ENCODE measurements around the gene ADAMTS6.
"Not testable (repeated sequence)": the region's sequence is repeated elsewhere in the genome, so short reads cannot be mapped to it uniquely, and the experiment has no call there.

Gene ADAMTS6
- 1.9 to 3.4 reads per million in 2 donors for total RNA-seq

GRCh38 chr5:65481635-65482295 is at the start of gene ADAMTS6:
Gene ADAMTS6 (minus strand): TSS chr5:65481920. CDS start chr5:65473673, 8,247 bp downstream.
- peak; percentile 21 to 92 (median 63) for DNase-seq

GRCh38 chr5:65530904-65531303 is 49.2 kb upstream of the ADAMTS6 start:
- no peak for DNase-seq

DNA sequence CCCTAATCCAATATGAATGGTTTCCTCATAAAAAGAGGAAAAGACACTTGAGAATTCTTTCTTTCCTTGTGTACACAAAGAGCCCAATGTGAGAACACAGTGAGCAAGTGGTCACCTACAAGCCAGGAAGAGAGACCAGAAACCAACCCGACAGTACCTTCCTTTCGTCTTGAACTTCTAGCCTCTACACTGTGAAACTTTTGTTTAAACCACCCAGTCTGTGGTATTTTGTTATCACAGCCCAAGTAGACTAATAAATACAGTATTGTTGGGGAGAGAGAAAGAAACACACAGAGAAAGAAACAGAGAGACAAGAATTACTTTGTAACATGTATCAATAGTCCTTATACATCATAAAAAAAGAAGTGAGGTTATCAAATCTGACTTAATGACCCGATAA is 44.0 kb upstream of the ADAMTS6 start:
- DNase-seq, result no peak

DNA sequence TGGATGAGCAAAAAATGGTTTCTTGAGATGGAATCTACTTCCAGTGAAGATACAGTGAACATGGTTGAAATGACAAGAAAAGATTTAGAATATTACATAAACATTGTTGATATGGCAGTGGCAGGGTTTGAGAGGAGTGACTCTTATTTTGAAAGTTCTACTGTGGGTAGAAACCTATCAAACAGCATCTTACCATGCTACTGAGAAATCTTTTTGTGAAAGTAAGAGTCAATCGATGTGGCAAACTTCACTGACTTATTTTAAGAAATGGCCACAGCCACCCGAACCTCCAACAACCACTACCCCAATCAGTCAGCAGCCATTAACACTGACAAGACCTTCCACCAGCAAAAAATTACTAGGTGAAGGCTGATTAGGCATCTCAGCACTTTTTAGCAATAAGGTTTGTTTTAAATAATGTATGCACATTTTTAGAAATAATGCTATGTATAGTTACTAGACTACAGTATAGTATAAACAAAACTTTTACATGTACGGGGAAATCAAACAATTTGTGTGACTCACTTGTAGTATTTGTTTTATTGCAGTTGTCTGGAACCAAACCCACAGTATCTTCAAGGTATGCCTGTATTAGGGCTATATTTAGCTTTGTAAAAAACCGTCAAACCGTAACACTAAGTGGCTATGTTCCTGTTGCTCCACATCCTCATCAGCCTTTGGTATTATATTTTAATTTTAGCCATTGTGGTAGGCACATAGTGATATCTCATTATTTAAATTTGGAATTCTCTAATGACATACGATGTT is 30.6 kb upstream of the ADAMTS6 start:
- peak in 1 of 5 experiments; percentile 71 for DNase-seq

DNA sequence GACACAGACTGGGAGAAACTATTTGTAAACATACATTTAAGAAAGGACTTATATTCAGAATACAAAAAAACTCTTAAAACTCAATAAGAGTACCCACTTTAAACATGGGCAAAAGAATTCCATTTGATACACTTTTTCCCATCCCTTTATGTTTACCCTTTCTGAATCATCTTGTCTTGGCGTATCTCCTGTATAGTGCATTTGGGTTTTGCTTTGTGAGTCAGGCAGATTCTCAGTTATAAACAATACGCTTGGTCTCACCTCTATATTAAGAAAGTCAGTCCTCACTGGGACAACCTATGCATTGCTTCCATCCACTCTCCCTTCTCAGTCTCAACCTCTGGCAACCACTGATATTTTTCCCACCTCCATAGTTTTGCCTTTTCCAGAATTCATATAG is 27.3 kb upstream of the ADAMTS6 start:
- no peak for DNase-seq

DNA sequence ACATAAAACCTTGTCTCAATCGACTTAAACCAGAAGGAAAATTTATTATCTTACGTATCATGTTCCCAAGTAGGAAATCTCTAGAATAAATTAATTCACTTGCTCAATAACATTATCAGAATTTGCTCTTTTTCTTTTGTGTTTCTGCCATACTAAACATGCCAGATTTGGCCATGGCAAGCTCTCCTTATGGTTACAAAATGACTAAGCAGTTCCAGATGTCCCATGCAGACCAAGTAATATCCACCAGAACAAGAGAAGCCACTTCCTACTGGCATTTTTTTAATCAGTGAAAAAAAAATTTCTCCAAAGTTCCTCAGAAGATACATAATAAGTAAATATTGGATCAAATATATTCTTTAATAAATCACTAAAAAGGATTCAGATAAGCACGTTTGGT is 25.2 kb upstream of the ADAMTS6 start:
- DNase-seq, result no peak

GRCh38 chr5:65489119-65489518 is 7.4 kb upstream of the ADAMTS6 start:
- DNase-seq, result no peak

DNA sequence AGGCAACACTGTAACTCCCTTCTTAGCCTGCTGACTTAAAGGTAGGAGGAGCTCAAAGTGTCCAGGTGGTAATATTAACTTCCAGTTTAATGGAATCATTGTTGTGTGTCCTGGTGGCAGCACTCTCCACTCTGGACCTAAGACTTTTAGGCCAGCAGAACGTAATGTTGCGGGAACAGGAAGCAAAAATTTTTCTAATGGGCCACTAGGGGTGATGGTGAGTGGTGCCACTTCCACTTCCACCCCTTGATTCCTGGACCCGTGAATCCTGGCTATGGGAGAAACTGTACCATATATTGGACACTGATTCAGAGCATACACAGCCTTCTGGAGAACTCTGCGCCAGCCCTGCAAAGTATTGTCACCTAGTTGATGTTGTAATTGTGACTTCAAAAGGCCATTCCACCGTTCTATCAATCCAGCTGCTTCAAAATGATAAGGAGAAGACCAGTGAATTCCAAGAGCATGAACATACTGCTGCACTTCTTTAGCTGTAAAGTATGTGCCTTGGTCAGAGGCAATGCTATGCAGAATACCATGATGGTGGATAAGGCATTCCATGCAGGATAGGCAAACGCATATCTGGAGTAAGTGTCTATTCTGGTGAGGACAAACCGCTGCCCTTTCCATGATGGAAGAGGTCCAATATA is 6.4 kb upstream of the ADAMTS6 start:
- DNase-seq, result not testable (repeated sequence)

DNA sequence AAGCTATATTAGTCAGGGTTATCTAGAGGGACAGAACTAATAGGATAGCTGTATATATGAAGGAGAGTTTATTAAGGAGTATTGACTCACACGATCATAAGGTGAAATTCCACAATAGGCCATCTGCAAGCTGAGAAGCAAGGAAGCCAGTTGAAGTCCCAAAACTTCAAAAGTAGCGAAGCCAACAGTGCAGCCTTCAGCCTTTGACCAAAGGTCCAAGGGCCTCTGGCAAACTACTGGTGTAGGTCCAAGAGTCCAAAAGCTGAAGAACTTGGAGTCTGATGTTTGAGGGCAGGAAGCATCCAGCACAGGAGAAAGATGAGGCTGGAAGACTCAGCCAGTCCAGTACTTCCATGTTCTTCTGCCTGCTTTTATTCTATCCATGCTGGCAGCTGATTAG is 5.1 kb upstream of the ADAMTS6 start:
- DNase-seq, result not testable (repeated sequence)

GRCh38 chr5:65485405-65485804 is 3.7 kb upstream of the ADAMTS6 start:
- DNase-seq, result no peak

DNA sequence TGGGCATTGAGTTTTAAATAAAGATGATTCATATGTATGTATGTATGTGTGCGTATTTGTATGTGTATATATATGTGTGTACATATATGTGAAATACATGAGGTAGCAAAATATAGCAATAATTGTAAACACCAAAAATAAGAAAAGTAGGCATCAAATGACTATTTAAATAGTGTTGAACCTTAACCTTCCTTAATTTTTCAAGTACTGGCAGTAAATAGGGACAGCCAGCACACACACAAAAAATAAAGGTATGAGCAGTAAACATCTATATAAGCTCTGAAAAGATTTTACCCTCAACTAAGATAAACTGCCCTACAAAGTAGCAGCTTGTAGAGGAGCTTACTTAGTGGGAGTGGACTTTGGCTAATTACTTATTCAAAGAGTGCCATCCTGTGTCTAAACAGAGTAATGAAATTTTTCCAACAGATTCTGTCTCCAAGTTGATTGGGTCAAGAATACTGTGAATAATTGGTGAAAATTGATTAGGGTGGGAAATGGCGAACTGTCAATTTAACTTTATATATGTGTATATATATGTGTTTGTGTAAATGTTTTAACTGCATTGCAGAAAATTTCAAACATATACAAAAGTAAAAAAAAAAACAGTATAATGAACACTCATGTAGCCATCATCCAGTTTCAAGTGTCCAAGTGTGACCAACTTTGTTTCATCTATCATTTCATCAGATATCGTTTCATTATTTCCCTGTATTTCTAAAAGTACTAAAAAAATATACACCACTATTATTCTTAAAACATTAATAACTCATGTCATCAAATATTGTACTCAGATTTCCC is 2.0 kb upstream of the ADAMTS6 start:
- DNase-seq, result peak in 2 of 5 experiments; percentile 13 to 70

- DNase-seq, result peak in 2 of 5 experiments; percentile 16 to 37
These were observed 1.2 kb upstream of the ADAMTS6 start for GRCh38 chr5:65482736-65483545.

DNA sequence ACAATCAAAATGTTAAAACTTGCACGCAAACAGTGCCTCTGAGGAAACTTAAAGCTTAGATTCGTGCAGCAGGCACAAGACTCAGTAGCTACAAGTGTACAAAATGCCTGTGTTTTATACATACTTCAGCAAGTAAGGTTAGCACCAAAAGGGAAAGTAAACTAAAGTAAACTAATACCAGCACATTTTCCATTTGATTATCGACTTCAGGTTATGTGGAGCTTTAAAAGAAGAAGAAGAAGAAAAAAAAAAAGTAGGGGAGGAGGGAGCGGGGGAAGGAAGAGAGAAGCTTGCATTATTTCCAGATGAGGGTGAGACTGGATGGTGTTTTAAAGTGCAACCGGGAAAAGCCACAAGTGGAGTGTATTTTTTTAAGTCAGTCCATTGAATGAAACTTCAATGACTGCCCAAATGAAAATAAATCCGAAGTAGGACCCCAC is 596 bp upstream of the ADAMTS6 start:
- DNase-seq, result peak in 1 of 5 experiments; percentile 35

GRCh38 chr5:65481171-65481581 is 544 bp downstream of the ADAMTS6 start:
- DNase-seq, result peak in 1 of 5 experiments; percentile 9

DNA sequence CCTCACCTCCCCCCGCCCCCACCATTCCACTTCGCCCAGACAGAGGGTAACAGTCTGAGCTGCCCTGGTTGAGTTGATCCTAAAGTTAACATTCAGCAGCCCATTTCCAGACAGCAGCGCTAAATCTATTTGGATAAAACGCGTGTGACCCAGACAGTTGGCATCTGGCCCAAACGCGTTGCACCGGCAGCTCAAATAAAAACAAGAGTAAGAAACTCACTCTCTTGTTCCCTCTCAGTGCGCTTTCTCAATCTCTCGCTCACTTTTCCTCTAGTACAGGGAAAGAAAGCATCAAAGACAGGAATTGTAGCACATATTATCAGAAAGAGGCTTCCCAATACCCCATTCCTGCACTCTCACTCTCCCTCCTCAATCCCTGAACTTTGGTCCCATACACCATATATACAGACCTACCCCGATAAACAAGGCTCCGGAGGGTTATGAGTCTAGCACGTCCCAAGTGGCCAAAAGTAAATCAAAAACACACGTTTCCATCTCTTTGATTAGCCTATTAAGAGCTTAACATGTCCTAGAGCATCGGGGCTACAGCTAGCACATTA is 1.3 kb downstream of the ADAMTS6 start:
- DNase-seq, result peak in 2 of 5 experiments; percentile 26 to 44

DNA sequence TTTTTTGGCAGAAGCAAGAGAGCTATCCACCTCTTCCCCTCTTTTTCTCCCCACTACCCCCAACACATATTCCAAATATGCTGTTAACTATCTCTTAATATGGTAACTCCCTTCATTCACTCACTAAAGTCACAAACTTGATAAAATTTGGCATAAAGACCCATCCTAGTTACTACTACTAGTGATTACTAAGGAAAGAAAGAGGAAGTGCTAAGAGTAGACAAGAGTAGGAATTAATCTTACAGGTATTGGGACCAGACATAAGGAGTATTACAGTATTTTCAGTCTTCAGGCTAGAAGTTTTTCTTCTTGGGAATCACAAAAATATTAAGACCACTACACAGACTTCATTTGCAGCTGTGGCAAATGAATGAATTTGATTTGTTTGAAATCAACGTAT is 2.2 kb downstream of the ADAMTS6 start:
- no peak for DNase-seq

GRCh38 chr5:65478336-65478735 is 3.4 kb downstream of the ADAMTS6 start:
- no peak for DNase-seq

DNA sequence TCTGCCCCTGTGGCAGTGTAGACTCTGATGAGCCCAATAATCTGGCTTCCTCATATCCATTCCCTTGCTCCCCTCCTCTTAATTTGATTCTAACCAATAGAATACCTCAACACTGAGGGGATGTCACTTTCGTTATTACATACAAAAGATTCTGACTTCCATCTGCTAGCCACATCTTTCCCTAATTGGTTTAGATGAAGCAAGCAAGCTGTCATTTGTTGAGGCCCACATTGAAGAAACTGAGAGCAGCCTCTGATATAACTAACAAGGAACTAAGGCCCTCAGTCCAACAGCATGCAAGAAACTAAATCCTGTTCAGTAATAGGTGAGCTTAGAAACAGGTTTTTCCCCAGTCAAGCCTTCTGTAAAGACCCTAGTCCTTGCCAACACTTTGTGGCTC is 5.8 kb downstream of the ADAMTS6 start:
- peak in 1 of 5 experiments; percentile 28 for DNase-seq

- DNase-seq, result no peak
These were observed 6.4 kb downstream of the ADAMTS6 start for GRCh38 chr5:65475336-65475735.

DNA sequence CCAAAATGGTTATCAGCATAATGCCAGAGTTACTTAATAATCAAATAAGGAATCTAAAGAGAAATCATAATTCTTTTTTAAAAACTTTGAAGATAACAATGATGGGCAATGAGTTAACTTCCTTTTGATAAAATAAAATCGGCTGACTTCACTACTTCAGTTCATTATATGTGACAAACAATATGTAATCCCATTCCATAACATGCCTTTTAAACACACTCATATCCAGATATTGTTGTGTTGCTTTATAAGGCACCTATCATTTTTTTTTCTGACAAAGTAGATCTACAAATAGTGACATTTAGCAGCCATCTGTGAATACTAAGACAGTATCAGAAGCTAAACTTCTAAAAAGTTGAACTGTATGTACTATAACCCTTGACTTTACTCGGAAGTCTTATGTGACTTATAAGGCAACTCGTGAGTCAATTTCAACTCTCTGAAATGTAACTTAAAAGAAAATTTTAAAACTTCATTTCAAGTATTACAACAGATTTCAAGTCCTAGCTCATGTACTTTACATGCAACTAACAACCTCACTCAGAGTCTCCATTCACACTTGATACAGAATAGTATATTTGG is 7.5 kb downstream of the ADAMTS6 start:
- DNase-seq, result no peak

DNA sequence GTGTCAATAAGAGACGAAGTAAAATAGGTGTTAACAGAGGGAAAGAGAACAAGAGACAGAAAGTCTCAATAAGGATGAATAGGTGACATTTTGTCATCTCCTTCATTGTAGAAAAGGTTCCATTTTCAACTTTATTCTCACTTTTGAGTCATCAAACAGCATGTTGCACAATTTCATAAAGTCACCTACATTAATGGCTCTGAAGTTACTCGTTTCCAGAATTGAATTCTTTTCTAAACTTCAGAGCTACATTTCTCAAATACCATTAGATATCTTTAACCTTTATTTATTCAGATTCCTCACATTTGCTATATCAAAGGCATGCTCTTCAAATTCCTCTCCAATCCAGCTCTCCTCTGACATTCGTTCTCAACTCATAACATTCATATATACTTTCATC is 13.1 kb downstream of the ADAMTS6 start:
- DNase-seq, result no peak

Measured in T-helper 2 cell (primary cell).